ENCODE data around the gene ACOT9. TPM values are rescaled to one million over a fixed set of nuclear protein-coding genes. Genes with fewer than 3 reads are reported as not detected.

The ACOT9 gene
- total RNA-seq, 1 donor, result 52.8 TPM

DNA sequence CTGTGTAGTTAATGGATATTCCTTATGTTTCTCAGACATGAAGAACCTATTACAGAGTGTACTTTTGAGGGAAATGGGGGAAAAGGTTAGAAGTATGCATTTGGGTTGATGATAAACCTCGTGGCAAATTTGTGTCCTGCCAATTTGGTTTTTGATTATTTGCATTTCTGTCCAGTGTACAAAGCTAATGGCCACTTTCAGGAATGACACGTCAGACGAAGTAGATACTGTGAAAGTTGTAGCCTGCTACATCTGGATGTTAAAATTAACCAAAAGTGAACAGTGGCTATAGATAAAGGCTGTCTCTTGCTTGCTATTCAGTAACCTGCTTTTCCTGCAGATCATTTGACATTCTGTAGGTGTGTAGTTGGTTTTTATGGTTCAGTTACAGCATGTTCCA is 74.7 kb downstream of the ACOT9 start:
- peak; percentile 11 for DNase-seq (ENCODE audit: low read depth)
- H3K4me3 ChIP-seq (ENCODE audit: low read depth, low read length), result peak overlapping the region; percentile 79
- TF ChIP-seq, protein P1, sequence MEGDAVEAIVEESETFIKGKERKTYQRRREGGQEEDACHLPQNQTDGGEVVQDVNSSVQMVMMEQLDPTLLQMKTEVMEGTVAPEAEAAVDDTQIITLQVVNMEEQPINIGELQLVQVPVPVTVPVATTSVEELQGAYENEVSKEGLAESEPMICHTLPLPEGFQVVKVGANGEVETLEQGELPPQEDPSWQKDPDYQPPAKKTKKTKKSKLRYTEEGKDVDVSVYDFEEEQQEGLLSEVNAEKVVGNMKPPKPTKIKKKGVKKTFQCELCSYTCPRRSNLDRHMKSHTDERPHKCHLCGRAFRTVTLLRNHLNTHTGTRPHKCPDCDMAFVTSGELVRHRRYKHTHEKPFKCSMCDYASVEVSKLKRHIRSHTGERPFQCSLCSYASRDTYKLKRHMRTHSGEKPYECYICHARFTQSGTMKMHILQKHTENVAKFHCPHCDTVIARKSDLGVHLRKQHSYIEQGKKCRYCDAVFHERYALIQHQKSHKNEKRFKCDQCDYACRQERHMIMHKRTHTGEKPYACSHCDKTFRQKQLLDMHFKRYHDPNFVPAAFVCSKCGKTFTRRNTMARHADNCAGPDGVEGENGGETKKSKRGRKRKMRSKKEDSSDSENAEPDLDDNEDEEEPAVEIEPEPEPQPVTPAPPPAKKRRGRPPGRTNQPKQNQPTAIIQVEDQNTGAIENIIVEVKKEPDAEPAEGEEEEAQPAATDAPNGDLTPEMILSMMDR (IDR thresholded peaks at IDR 0.05; ENCODE audit: insufficient read depth, low read length), result no peak

DNA sequence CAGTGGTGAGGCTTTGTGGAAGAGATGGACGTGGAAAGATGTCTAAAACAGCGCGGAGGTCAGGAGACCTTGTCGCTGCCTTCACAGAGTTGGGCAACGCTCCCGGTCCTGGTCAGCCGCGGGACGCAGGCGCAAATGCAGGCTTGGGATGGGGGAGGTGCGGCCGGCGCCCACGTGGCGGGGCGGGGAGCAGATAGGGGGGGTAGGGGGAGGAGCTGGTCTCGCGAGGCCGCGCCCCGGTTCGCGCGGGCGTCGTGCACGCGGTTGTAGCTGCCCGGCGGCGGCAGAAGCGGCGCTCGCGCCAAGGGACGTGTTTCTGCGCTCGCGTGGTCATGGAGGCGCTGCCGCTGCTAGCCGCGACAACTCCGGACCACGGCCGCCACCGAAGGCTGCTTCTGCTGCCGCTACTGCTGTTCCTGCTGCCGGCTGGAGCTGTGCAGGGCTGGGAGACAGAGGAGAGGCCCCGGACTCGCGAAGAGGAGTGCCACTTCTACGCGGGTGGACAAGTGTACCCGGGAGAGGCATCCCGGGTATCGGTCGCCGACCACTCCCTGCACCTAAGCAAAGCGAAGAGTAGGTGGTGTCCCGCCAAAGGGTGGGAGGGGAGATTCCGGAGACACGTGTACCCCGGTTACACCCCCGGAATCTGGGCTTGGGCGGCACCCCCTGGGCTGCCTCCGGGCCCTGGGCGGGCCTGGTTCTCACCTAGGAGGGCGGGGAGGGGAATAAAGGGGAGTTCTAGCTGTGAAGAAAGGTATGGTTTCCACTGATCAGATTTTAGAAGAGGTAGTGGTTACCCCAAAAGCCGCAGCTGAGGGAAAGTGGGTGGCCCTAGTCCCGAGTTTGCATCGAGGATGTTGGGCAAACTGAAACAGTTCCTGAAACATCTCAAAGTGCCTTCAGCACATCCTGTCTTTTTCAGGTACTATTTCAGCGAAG is 75.6 kb downstream of the ACOT9 start, which contains the start of gene PRDX4:
Gene PRDX4, plus strand, starts transcription at position 255 of the 939 bp plus-strand sequence. Its CDS starts 78 bp downstream, at position 333.
- TF ChIP-seq, protein P1 (IDR thresholded peaks at IDR 0.05; ENCODE audit: insufficient read depth, low read length), result no peak
- H3K4me3 ChIP-seq (ENCODE audit: low read depth, low read length), result peak within 1 kb of the TSS; percentile 79
- DNase-seq (ENCODE audit: low read depth), result peak; percentile 86

DNA sequence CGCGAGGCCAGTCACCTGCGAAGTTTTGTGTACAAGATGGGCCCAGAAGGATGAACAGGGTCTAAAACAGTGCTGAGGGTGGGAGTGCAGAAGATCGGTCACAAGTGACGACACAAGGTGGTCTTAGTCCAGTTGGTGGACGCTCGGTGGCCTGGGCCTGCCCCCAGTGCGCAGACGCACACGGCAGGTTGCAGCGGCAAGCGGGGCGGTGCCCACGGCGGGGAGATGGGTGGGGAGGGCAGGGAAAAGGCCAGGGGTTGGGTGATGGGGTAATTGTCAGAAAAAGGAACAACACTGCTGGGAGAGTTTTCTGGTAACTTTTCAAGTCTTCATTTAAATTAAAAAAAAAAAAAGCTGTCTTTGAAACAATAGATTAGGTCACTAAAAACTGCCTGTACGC is 76.8 kb downstream of the ACOT9 start:
- DNase-seq (ENCODE audit: low read depth), result no peak
- no peak overlapping the region for H3K4me3 ChIP-seq (ENCODE audit: low read depth, low read length)
- TF ChIP-seq, protein P1 (IDR thresholded peaks at IDR 0.05; ENCODE audit: insufficient read depth, low read length), result no peak

DNA sequence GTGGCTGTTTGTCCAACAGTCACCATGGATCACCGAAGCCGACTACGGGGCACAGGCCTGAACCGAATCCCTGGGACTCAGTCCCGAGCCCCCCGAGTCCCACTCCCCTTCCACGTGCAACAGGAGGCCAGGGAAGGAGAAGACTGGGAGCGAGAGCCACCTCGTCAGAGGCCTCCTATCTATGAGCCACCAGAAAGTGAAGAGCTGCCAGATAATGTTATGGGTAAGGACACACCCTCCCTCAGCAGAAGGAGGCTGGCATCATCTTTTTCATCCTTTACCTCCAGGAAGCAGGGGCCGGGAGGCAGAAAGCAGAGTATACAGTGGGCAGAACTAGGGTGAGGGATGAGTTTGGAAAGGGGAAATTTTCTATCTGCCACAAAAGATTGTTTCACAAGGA is 78.6 kb downstream of the ACOT9 start:
- no peak overlapping the region for H3K4me3 ChIP-seq (ENCODE audit: low read depth, low read length)
- no peak for DNase-seq (ENCODE audit: low read depth)
- TF ChIP-seq, protein P1 (IDR thresholded peaks at IDR 0.05; ENCODE audit: insufficient read depth, low read length), result no peak

DNA sequence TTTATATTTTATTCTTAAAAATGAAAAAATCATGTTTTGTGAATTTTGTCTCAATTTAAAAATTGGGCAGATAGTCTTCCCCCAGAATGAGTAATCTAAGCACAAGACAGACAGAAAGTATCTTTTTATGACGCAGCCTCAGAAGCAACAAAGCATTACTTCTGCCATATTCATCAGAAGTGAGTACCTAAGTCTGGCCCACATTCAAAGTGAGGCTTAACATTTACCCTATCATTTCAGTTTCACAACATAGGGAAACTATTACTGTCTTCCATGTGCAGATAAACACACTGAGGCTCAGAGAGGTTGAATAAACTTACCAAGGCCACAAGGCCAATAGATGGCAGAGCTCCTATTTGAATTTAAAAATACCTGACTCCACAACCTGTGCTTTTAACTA is 80.2 kb downstream of the ACOT9 start:
- peak; percentile 57 for DNase-seq (ENCODE audit: low read depth)
- TF ChIP-seq, protein P1 (IDR thresholded peaks at IDR 0.05; ENCODE audit: insufficient read depth, low read length), result no peak

DNA sequence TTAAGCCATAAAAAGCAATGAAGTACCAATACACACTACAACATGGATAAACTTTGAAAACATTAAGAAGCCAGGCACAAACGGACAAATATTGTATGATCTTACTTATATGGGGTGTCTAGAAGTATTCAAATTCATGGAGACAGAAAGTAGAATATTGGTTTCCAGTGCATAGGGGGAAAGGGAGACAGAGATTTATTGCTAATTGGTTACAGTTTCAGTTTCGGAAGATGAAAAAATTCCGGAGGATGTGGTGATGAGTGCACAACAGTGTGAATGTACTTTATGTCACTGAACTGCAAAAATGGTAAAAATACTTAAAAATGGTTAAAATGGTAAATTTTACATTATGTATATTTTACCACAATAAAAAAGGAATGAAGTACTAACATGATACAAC is 80.9 kb downstream of the ACOT9 start:
- no peak overlapping the region for H3K4me3 ChIP-seq (ENCODE audit: low read depth, low read length)
- TF ChIP-seq, protein P1 (IDR thresholded peaks at IDR 0.05; ENCODE audit: insufficient read depth, low read length), result no peak
- no peak for DNase-seq (ENCODE audit: low read depth)

More for the DNA sequence above, 80.2 kb downstream of the ACOT9 start:
- no peak overlapping the region for H3K4me3 ChIP-seq (ENCODE audit: low read depth, low read length)

All from fibroblast of the aortic adventitia (primary cell).